ENCODE measurements around the gene RANBP17.
"Not testable (repeated sequence)": the region's sequence is repeated elsewhere in the genome, so short reads cannot be mapped to it uniquely, and the experiment has no call there.

The RANBP17 gene

GRCh38 chr5:171272996-171273970 is 411.5 kb downstream of the RANBP17 start:
- DNase-seq (ENCODE audit: low spot score in 2 of 2) (no peak), ATAC-seq (no peak)
- H3K4me1 Mint-ChIP-seq: no peaks in the 10 kb centered on the region
- no peaks in the 10 kb centered on the region for H3K9me3 Mint-ChIP-seq
- H3K4me3 Mint-ChIP-seq: no peak overlapping the region
- no peaks in the 10 kb centered on the region for H3K36me3 Mint-ChIP-seq
- no peak overlapping the region for H3K27ac Mint-ChIP-seq

GRCh38 chr5:171275841-171276544 is 414.2 kb downstream of the RANBP17 start:
- DNase-seq (ENCODE audit: low spot score in 2 of 2) (no peak), ATAC-seq (no peak)
- Mint-ChIP-seq H3K4me3 (no peak overlapping the region), H3K4me1 (no peaks in the 10 kb centered on the region), H3K9me3 (no peaks in the 10 kb centered on the region), H3K27ac (no peak overlapping the region), H3K36me3 (no peaks in the 10 kb centered on the region)

DNA sequence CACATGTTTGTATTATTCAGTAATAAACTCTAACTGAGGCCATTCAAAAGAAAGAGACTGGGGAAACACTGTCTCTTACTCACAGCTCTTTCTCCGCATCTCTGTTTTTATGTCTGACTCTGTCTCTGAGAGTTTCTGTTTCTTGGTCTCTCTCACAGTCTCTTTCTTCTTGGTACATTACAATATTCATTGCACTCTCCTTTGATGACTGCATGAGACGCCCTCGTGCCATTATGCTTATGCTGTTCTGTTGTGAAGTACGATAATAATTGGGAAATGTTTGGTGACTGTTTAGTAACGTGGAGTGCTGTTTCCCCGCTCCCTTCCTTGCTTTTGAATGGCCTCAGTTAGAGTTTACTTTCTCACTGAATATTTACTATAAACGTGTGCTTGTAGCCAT is 421.9 kb downstream of the RANBP17 start:
- H3K4me1 Mint-ChIP-seq: no peaks in the 10 kb centered on the region

GRCh38 chr5:171285465-171285864 is 423.6 kb downstream of the RANBP17 start:
- Mint-ChIP-seq H3K4me3 (no peak overlapping the region), H3K9me3 (no peaks in the 10 kb centered on the region), H3K27ac (no peak overlapping the region), H3K4me1 (no peaks in the 10 kb centered on the region), H3K36me3 (no peaks in the 10 kb centered on the region)
- DNase-seq (ENCODE audit: low spot score in 2 of 2) (no peak), ATAC-seq (no peak)

More for the DNA sequence above, 421.9 kb downstream of the RANBP17 start:
- Mint-ChIP-seq H3K4me3 (no peak overlapping the region), H3K9me3 (no peaks in the 10 kb centered on the region), H3K36me3 (no peaks in the 10 kb centered on the region), H3K27ac (no peak overlapping the region)
- DNase-seq (ENCODE audit: low spot score in 2 of 2): no peak
- no peak for ATAC-seq

DNA sequence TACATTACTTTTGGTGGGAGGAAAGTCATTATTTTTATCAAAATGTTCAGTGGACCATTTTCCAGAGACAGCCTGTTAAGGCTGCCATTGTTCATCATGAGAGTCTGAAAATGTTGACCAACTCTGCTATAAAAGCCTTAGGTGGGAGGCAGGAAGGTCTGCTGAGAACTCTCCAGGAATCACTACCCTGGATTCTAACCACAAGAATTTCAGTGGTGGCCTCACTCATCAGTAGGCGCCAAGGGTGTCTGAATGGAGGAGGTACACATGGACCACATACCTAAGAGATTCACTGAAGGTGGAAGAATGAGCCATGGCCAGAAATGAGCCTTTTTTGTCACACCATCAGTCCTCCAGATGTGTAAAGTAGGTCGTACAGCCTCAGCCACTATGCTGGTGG is 426.2 kb downstream of the RANBP17 start:
- no peak overlapping the region for H3K27ac Mint-ChIP-seq
- no peaks in the 10 kb centered on the region for H3K36me3 Mint-ChIP-seq
- ATAC-seq (no peak), DNase-seq (ENCODE audit: low spot score in 2 of 2) (no peak)
- no peak overlapping the region for H3K4me3 Mint-ChIP-seq
- H3K9me3 Mint-ChIP-seq: no peaks in the 10 kb centered on the region
- H3K4me1 Mint-ChIP-seq: no peaks in the 10 kb centered on the region

GRCh38 chr5:171291371-171291770 is 429.6 kb downstream of the RANBP17 start:
- Mint-ChIP-seq H3K36me3 (no peaks in the 10 kb centered on the region), H3K27ac (no peak overlapping the region), H3K9me3 (no peaks in the 10 kb centered on the region), H3K4me3 (no peak overlapping the region), H3K4me1 (no peaks in the 10 kb centered on the region)
- DNase-seq (ENCODE audit: low spot score in 2 of 2) (no peak), ATAC-seq (no peak)

DNA sequence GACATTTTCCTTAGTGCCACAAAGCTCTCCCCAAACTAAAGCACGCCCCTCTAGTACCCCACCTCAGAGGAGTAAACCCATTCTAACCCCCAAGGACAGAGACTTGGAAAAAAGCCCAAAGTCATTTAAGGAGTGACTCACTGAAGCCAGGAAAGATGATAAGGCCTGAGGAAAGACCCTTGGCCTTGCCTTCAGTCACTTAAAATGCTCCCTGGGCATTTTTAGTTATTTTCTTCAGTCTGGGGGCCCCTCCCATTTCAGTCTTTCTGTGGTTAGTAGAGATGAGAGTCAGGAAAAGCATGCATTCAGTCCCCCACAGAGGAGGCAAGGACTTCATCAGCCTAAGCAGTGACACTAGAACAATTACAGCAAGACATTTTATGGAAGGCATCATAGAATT is 433.5 kb downstream of the RANBP17 start:
- Mint-ChIP-seq H3K9me3 (no peaks in the 10 kb centered on the region), H3K4me1 (no peaks in the 10 kb centered on the region)
- DNase-seq (ENCODE audit: low spot score in 2 of 2): no peak

GRCh38 chr5:171295801-171296200 is 434.0 kb downstream of the RANBP17 start:
- no peaks in the 10 kb centered on the region for H3K4me1 Mint-ChIP-seq
- H3K36me3 Mint-ChIP-seq: no peaks in the 10 kb centered on the region
- ATAC-seq: no peak
- H3K27ac Mint-ChIP-seq: no peak overlapping the region
- DNase-seq (ENCODE audit: low spot score in 2 of 2): no peak
- no peaks in the 10 kb centered on the region for H3K9me3 Mint-ChIP-seq
- no peak overlapping the region for H3K4me3 Mint-ChIP-seq

More for the DNA sequence above, 433.5 kb downstream of the RANBP17 start:
- Mint-ChIP-seq H3K36me3 (no peaks in the 10 kb centered on the region), H3K27ac (no peak overlapping the region), H3K4me3 (no peak overlapping the region)
- no peak for ATAC-seq

DNA sequence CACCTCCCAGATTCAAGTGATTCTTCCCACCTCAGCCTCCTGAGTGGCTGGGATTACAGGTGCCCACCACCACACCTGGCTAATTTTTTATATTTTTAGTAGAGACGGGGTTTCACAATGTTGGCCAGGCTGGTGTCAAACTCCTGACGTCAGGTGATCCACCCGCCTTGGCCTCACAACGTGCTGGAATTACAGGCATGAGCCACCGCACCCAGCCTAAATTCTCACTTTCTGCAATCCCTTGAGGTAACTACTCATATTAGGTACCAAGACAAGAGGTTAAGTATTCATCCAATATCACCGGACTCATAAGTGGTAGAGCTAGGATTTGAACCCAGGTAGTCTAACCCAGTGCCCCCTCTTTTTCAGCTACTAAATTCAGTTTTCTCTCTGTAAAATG is 436.1 kb downstream of the RANBP17 start:
- not testable (repeated sequence) for H3K4me3 Mint-ChIP-seq; H3K27ac Mint-ChIP-seq; H3K36me3 Mint-ChIP-seq; DNase-seq (ENCODE audit: low spot score in 2 of 2); H3K9me3 Mint-ChIP-seq; ATAC-seq; H3K4me1 Mint-ChIP-seq

GRCh38 chr5:171299228-171299627 is 437.4 kb downstream of the RANBP17 start:
- DNase-seq (ENCODE audit: low spot score in 2 of 2) (no peak), ATAC-seq (no peak)
- Mint-ChIP-seq H3K4me3 (no peak overlapping the region), H3K36me3 (no peaks in the 10 kb centered on the region), H3K27ac (no peak overlapping the region), H3K4me1 (no peaks in the 10 kb centered on the region), H3K9me3 (no peaks in the 10 kb centered on the region)

DNA sequence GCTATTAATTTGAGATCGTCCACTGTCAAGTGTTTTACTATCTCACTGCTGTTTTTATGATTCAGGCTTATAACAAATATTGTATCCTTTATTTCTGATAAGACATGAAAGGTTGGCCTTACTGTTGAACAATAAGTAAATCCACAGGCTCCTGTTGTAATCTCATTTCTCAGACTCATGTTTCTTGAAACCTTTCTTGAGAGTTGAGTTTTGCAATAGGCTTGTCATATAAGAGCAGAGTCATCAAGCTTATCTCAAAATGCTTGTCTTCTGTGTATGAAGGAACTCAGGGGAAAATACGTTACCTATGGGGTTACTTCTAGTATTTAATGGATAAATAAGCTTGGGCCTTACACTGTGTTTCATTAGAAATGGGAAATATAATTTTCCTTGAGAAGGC is 438.0 kb downstream of the RANBP17 start:
- H3K9me3 Mint-ChIP-seq: no peaks in the 10 kb centered on the region
- DNase-seq (ENCODE audit: low spot score in 2 of 2) (no peak), ATAC-seq (no peak)
- no peak overlapping the region for H3K27ac Mint-ChIP-seq
- no peak overlapping the region for H3K4me3 Mint-ChIP-seq
- H3K36me3 Mint-ChIP-seq: no peaks in the 10 kb centered on the region
- H3K4me1 Mint-ChIP-seq: no peaks in the 10 kb centered on the region

GRCh38 chr5:171300358-171300757 is 438.5 kb downstream of the RANBP17 start:
- Mint-ChIP-seq H3K4me3 (no peak overlapping the region), H3K9me3 (no peaks in the 10 kb centered on the region), H3K4me1 (no peaks in the 10 kb centered on the region), H3K36me3 (no peaks in the 10 kb centered on the region), H3K27ac (no peak overlapping the region)
- DNase-seq (ENCODE audit: low spot score in 2 of 2) (no peak), ATAC-seq (no peak)

- Mint-ChIP-seq H3K4me1 (peaks cover 13% of the 10 kb centered on the region), H3K4me3 (no peak overlapping the region), H3K27ac (no peak overlapping the region), H3K9me3 (no peaks in the 10 kb centered on the region), H3K36me3 (peaks cover 4% of the 10 kb centered on the region)
- DNase-seq (ENCODE audit: low spot score in 2 of 2) (no peak), ATAC-seq (no peak)
Observed at GRCh38 chr5:171306166-171306565, 444.3 kb downstream of the RANBP17 start.

DNA sequence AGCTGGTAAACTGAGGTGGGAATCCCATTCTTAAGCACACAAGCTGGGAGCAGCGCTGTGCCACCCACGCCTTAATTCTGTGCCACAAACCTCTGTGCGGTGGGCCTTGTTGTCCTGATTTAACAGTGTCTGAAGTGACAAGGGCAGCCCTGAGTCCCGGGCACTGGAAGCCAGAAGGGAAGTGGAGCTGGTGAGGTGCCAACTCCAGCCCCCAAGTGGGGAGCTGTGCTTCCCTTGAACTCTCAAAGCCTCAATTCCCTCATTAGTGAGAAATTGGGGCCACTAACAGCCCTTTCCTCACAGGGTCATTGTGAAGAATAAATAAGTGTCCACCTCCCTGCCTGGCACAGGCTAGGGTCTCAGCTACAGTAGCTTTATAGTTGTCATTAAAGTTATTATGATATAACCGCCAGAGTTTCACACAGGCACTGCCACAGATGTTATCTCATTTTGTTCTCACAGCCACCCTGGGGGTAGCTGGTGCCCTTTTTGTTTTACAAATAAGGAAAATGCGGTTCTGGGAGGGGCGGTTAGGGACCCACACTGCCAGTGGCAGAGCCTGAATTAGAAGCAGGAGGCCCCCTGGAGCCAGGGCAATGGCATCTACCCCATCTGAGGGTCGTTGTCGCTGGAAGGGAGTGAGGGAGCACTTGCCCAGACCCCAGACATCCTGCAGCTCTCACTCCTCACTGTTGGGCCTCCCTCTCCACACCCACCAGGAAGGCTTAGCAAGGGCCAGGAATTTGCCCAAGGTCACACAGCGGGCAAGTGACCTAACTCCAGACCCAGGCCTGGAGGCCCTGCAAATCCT is 445.2 kb downstream of the RANBP17 start:
- no peak overlapping the region for H3K4me3 Mint-ChIP-seq
- ATAC-seq: no peak

GRCh38 chr5:171307789-171308452 is 446.1 kb downstream of the RANBP17 start:
- H3K36me3 Mint-ChIP-seq: peaks cover 7% of the 10 kb centered on the region
- H3K4me1 Mint-ChIP-seq: peaks cover 20% of the 10 kb centered on the region
- DNase-seq (ENCODE audit: low spot score in 2 of 2) (no peak), ATAC-seq (no peak)
- H3K4me3 Mint-ChIP-seq: no peak overlapping the region
- no peaks in the 10 kb centered on the region for H3K9me3 Mint-ChIP-seq
- no peak overlapping the region for H3K27ac Mint-ChIP-seq

More for the DNA sequence above, 445.2 kb downstream of the RANBP17 start:
- H3K36me3 Mint-ChIP-seq: peaks cover 4% of the 10 kb centered on the region
- H3K9me3 Mint-ChIP-seq: no peaks in the 10 kb centered on the region
- no peak for DNase-seq (ENCODE audit: low spot score in 2 of 2)
- peaks cover 13% of the 10 kb centered on the region for H3K4me1 Mint-ChIP-seq
- H3K27ac Mint-ChIP-seq: no peak overlapping the region
